C4-2B (cell line): ENCODE measurements around the gene FAM131C.

Experiments
- CTCF ChIP-seq: fragments of 450-650 bp; conservative IDR thresholded peaks from 2 replicates; pipeline ENCODE4 v1.5.1; 2017; ENCODE audit warnings: mild to moderate bottlenecking
- ZFX ChIP-seq: fragments of 450-650 bp; IDR thresholded peaks from 2 replicates; pipeline ENCODE4 v1.6.1; 2017

- no peak for TF ChIP-seq CTCF
- TF ChIP-seq ZFX, result no peak
Observed at GRCh38 chr1:16048573-16049189, 24.8 kb downstream of the FAM131C start.
